Raji (cell line): Measurements from ENCODE around the gene PHPT1.

Source experiments
- POLR2A ChIP-seq: IDR thresholded peaks from 2 replicates; pipeline ENCODE4 v1.6.1; 2011; ENCODE audit warnings: low read depth, low read length, control low read depth; ENCODE audit not compliant: insufficient read depth

Gene PHPT1

DNA sequence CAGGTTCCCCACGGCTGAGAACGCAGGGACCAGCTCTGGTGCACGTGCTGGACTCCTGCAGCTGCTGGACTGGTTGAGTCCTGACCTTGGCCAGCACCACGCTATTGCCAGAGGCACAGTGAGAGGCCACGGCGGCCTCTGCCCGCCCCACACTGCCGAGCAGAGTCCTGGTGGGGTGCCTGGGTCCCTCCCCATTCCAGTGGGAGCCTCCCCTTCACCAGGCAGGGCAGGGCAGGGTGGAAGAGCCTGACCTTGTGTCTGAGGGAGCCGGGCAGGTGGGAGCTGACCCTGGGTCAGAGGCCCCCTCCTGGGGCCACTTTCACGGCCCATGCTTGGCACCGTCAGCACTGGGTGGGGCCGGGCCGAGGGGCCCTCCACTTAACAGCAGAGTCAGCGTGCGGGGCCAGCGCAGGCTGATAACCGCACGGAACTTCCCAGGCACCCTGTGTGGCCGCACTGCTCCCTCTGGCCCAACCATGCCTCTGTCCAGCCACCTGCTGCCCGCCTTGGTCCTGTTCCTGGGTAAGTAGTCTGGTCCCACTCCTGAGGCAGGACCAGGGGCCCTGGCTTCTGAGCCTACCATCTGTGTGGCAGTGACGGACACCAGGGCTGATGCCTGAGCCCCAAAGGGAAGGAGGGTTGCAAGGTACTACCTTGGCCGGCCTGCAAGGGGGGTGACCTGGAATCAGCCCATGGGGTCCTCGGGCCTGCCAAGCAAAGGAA is 2.9 kb downstream of the PHPT1 start, which contains the start of gene MAMDC4:
TSS of gene MAMDC4 (plus strand) at position 406 of the 723 bp plus-strand sequence. CDS start at position 477, 71 bp downstream.
- TF ChIP-seq POLR2A: no peak

DNA sequence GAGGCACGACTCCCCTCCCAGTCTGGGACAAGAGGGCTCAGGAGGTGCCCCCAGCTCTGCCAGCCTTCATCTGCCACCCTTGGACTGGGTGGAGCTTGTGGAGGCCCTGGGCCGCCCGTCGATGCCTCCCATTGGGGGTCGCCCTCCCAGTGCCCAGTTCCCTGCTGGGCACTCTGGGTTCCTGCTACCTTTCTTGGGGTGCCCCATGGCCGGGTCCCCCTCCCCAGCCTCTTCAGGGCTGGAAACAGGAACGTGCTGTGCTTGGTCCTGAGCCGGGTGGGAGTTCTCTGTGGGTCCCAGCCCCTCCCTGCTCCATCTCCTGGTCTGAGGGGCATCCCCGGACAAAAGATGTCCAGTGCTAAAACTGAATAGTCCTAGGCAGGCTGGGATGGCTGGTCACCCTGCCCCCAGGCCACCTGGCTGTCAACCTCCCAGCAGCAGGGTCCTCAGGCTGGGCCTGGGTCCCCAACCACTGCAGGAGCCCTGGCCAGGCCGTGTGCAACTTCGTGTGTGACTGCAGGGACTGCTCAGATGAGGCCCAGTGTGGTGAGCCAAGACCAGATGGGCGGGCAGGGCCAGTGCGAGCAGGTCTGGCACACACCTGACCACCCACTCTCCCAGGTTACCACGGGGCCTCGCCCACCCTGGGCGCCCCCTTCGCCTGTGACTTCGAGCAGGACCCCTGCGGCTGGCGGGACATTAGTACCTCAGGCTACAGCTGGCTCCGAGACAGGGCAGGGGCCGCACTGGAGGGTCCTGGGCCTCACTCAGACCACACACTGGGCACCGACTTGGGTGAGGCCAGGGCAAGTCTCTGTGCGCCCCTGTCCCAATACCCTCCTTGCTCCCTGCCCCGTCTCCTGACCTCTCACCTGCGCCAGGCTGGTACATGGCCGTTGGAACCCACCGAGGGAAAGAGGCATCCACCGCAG is 3.7 kb downstream of the PHPT1 start:
- no peak for TF ChIP-seq POLR2A

DNA sequence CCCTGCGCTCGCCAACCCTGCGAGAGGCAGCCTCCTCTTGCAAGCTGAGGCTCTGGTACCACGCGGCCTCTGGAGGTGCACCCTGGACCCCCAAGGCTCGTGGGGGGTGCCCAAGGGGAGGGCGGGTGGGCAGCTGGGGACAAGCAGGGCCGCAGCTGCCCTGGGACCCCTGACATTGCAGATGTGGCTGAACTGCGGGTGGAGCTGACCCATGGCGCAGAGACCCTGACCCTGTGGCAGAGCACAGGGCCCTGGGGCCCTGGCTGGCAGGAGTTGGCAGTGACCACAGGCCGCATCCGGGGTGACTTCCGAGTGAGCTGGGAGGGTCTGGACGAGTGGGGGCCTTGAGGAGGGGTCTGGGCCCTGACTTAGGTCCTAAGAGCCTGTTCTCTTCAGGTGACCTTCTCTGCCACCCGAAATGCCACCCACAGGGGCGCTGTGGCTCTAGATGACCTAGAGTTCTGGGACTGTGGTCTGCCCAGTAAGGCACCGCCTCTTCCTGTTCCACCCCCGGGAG is 4.4 kb downstream of the PHPT1 start:
- no peak for TF ChIP-seq POLR2A

DNA sequence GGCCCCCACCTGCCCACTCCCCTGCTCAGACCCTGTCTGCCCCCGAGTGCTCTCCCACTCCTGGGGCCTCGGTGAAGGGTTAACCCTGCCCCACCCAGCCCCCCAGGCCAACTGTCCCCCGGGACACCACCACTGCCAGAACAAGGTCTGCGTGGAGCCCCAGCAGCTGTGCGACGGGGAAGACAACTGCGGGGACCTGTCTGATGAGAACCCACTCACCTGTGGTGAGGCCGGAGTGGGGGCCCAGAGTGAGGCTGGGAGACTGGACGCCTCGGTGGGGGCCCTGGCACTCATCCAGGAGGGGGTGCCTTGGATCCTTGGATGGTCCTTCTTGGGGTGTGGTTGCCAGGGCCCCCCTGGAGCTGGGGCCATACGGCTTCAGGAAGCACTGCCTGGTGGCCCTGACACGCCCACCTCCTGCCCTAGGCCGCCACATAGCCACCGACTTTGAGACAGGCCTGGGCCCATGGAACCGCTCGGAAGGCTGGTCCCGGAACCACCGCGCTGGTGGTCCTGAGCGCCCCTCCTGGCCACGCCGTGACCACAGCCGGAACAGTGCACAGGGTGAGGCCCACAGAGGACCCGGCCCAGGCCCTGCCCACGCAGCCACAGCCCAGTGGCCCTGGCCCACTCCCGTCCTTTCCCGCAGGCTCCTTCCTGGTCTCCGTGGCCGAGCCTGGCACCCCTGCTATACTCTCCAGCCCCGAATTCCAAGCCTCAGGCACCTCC is 5.1 kb downstream of the PHPT1 start:
- no peak for TF ChIP-seq POLR2A

GRCh38 chr9:136854842-136855460 is 5.7 kb downstream of the PHPT1 start:
- no peak for TF ChIP-seq POLR2A

DNA sequence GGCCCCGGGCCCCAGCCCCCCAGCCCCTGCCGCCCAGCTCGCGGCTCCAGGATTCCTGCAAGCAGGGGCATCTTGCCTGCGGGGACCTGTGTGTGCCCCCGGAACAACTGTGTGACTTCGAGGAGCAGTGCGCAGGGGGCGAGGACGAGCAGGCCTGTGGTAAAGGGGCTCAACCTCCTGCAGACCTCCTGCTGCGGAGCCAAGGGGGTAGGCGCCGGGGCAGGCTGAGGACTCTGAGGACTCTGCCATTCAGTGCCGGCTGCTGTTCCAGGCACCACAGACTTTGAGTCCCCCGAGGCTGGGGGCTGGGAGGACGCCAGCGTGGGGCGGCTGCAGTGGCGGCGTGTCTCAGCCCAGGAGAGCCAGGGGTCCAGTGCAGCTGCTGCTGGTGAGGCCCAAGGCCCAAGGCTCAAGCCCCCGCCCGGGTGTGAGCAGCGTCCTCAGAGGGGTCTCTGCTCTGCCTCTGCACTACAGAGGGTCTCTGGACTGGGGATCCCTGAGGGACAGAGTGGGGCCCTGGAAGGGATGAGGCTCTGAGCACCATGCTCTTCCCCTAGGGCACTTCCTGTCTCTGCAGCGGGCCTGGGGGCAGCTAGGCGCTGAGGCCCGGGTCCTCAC is 6.4 kb downstream of the PHPT1 start:
- no peak for TF ChIP-seq POLR2A

DNA sequence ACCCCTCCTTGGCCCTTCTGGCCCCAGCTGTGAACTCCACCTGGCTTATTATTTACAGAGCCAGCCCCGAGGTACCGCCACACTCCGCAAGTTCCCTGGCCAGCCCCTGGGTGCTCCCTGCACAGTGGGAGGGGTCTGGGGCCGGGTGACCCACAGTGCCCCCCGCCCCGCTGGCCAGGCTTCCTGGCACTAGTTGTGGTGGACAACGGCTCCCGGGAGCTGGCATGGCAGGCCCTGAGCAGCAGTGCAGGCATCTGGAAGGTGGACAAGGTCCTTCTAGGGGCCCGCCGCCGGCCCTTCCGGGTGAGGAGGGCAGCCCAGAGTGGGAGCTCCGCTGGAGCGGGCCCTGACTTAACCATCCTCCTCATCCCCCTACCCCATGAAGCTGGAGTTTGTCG is 6.9 kb downstream of the PHPT1 start:
- TF ChIP-seq POLR2A: no peak

- no peak for TF ChIP-seq POLR2A
Measured at GRCh38 chr9:136856541-136857141, 7.4 kb downstream of the PHPT1 start.

GRCh38 chr9:136857166-136857565 is 8.0 kb downstream of the PHPT1 start:
- no peak for TF ChIP-seq POLR2A

GRCh38 chr9:136857581-136858412 is 8.6 kb downstream of the PHPT1 start:
- 0 out of 2 replicates have a peak, but pooled peaks have one; percentile 18 for TF ChIP-seq POLR2A

DNA sequence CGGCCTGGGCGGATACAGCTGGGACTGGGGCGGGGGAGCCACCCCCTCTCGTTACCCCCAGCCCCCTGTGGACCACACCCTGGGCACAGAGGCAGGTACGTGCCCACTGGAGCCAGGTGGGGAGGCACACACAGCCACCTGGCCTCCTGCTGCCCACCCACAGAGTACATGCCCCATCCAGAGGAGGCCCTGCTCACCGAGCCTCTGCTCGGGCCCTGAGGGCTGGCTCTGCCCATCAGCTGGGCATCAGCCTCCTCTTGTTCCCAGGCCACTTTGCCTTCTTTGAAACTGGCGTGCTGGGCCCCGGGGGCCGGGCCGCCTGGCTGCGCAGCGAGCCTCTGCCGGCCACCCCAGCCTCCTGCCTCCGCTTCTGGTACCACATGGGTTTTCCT is 9.2 kb downstream of the PHPT1 start:
- TF ChIP-seq POLR2A: no peak

GRCh38 chr9:136858844-136859757 is 9.9 kb downstream of the PHPT1 start:
- TF ChIP-seq POLR2A: no peak
